GM12801 (cell line): ENCODE data around the gene RAB11FIP3.

Source experiments
- TF ChIP-seq, protein P1 (sequence below): IDR thresholded peaks from one replicate; pipeline ENCODE4 v1.5.1; 2011; ENCODE audit warnings: control low read depth; ENCODE audit not compliant: insufficient read length; ENCODE audit errors: extremely low read depth

The RAB11FIP3 gene

DNA sequence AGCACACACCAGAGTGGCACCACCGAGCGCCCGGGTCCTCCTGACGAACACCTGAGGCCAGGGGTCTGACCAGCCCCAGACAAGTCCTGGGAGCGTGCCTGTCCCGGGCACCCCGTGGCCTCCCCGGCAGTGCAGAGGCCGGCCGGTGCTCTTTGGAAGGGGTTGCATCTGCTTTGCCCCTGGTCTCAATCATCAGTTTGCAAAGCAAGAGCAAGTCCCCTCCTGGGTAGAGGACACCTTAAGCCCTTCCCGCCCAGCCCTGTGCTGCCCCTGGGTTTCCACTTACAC, 90.4 kb downstream of the RAB11FIP3 start:
- TF ChIP-seq, protein P1, sequence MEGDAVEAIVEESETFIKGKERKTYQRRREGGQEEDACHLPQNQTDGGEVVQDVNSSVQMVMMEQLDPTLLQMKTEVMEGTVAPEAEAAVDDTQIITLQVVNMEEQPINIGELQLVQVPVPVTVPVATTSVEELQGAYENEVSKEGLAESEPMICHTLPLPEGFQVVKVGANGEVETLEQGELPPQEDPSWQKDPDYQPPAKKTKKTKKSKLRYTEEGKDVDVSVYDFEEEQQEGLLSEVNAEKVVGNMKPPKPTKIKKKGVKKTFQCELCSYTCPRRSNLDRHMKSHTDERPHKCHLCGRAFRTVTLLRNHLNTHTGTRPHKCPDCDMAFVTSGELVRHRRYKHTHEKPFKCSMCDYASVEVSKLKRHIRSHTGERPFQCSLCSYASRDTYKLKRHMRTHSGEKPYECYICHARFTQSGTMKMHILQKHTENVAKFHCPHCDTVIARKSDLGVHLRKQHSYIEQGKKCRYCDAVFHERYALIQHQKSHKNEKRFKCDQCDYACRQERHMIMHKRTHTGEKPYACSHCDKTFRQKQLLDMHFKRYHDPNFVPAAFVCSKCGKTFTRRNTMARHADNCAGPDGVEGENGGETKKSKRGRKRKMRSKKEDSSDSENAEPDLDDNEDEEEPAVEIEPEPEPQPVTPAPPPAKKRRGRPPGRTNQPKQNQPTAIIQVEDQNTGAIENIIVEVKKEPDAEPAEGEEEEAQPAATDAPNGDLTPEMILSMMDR: no peak

DNA sequence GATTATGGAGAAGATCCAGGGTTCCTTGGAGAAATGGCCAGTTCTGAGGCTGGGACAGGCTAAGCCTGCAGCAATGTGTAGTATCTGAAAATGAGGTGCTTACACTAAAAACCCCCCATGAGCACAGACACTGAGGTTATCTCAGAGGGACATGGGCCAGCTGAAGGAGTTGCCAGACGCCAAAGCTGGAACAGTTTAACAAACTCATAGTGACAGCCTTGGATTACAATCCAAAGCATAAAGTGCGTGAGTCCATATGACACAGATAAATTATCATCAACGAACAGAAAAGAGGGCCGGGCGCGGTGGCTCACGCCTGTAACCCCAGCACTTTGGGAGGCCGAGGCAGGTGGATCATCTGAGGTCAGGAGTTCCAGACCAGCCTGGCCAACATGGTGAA, 90.9 kb downstream of the RAB11FIP3 start:
- TF ChIP-seq, protein P1: no peak

DNA sequence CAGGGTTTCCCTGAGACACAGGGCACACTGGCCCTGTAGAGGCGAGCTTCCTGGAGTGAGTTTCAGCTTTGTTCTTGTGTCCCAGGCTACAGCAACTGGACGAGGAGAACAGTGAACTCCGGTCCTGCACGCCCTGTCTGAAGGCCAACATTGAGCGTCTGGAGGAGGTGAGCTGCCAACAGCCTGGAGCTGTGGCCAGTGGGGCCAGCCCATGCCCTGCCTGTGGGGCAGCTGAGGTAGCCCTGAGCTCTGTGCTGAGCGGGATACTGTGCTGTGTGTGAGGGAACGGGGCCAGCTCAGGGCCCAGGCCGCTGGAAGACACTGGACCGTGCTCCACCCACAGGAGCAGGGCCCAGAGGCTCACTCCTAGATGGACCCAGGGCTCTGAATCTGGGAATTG, 93.4 kb downstream of the RAB11FIP3 start:
- TF ChIP-seq, protein P1: no peak

DNA sequence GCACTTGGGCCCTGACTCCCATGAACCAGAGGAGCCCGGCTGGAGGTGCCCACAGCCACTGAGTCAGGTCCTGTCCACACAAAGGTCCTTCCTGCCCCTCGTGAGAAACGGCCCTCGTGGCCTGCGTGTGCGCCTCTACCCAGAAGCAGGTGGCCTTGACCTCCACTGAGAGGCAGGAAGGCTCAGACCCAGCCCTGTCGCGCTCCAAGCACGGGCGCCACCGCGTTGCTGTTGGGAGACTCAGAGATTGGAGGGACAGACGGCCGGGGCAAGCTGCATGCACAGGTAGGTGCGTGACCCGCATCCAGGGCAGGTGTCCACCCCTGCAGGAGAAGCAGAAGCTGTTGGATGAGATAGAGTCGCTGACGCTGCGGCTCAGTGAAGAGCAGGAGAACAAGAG, 94.0 kb downstream of the RAB11FIP3 start:
- TF ChIP-seq, protein P1: no peak

DNA sequence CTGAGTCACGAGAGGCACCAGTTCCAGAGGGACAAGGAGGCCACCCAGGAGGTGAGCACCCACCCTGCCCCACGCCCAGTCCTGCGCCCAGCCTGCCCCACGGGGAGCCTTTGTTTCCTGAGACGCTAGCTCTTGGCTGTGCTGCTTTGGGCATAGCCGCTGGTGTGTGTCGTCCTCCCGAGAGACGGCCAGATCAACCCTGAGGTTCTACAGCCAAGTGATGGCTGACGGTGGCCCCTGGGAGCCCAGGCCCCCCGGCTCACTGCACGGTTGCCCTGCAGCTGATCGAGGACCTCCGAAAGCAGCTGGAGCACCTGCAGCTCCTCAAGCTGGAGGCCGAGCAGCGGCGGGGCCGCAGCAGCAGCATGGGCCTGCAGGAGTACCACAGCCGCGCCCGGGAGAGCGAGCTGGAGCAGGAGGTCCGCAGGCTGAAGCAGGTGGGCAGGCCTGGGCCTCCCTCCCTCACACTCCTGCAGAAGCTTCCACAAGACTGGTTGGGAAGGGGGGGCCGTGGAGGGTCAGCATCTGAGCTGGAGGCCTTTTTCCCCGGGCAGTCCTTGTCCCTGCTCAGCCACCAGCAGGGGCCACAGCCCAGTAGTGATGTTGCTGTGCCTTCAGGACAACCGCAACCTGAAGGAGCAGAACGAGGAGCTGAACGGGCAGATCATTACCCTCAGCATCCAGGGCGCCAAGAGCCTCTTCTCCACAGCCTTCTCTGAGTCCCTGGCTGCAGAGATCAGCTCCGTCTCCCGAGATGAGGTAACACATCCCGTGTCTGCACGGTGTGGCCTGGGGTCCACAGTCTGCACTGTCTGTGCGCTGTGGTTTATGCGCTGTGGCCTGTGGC, 94.6 kb downstream of the RAB11FIP3 start:
- TF ChIP-seq, protein P1: no peak

DNA sequence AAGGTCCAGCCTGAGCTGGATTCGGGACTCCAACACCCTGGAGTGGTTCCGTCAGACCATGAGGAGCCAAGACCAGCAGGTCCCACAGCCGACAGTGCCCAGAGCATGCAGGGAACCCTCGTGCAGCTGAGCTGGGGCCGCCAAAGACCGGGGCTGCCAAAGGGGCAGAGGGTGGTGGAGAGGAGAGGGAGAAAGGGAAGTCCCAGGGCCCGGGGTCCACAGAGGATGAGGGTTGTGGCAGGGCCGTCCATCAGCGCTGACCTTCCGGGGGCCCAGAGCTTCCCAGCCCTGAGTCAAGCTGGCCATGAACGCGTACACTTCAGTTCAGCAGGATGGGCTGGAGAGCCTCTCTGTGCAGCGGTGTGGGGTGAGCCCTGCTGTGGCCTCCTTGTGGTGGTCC, 95.4 kb downstream of the RAB11FIP3 start:
- TF ChIP-seq, protein P1: no peak

DNA sequence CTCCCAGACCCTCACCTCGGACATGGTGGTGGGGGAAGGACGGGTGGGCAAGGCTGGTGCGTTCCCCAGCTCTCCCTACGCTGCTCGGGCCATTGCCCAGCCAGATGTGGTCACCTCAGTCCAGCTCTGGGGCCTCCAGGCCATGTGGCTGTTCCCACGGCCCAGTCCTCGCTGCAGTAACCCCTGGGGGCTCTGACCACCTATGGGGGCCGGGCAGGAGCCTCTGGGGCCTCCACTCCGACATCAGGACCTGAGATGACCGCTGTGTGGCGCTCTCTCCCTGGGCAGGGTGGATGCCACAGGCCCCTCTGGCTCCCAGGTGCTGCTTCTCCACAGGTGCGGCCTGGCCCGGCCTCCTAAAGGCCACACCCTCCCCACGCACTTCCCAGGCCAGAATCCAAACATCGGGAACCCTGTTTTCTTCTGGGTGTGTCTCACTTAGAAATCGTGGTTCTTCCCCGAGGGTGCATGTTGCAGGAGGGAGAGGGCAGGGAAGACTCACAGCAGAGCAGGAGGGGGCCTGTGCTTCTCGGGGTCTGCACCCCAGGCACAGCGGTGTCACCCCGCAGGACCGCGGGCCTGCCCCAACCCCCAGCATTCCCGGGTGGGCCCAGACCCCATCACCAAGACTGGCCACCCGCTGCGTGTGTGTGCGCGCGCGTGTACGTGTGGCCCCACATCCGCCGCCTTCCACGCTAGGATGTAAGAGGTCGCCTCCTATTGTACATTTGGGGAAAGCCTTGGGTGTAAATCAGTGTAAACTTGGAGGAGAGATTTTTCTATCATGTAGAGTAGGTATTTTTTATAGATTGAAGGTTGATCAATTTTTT, 96.1 kb downstream of the RAB11FIP3 start:
- TF ChIP-seq, protein P1: no peak
